GM21576 (cell line): ENCODE results near the gene C1orf50.
"Not testable (repeated sequence)": the region's sequence is repeated elsewhere in the genome, so short reads cannot be mapped to it uniquely, and the experiment has no call there.

ENCODE experiments used
- ATAC-seq: cut with Tn5 transposase; IDR thresholded peaks from one replicate; pipeline ENCODE4 v1.9.1; 2021; ENCODE audit warnings: mild to moderate bottlenecking, moderate library complexity; ENCODE audit not compliant: unreplicated experiment

Gene C1orf50

GRCh38 chr1:42797979-42798378 is 30.9 kb downstream of the C1orf50 start:
- no peak for ATAC-seq

- no peak for ATAC-seq
These were observed 34.9 kb downstream of the C1orf50 start for GRCh38 chr1:42801832-42802473.

GRCh38 chr1:42806171-42806570 is 39.1 kb downstream of the C1orf50 start:
- no peak for ATAC-seq

- no peak for ATAC-seq
These were observed 39.5 kb downstream of the C1orf50 start for GRCh38 chr1:42806593-42806992.

GRCh38 chr1:42807056-42807668 is 40.1 kb downstream of the C1orf50 start:
- no peak for ATAC-seq

GRCh38 chr1:42814815-42815214 is 47.8 kb downstream of the C1orf50 start:
- ATAC-seq: not testable (repeated sequence)

- no peak for ATAC-seq
These were observed 49.0 kb downstream of the C1orf50 start for GRCh38 chr1:42815941-42816584.

- ATAC-seq: peak; percentile 75
These were observed 49.8 kb downstream of the C1orf50 start, which contains the start of the genes ERMAP and SVBP for GRCh38 chr1:42816585-42817439. ERMAP (plus strand) TSS chr1:42817122; CDS start chr1:42830449, 13,327 bp downstream. SVBP (minus strand) TSS chr1:42817397; CDS start chr1:42816544, 853 bp downstream.

GRCh38 chr1:42817440-42817767 is 50.4 kb downstream of the C1orf50 start:
- peak; percentile 7 for ATAC-seq

- no peak for ATAC-seq
These were observed 50.9 kb downstream of the C1orf50 start for GRCh38 chr1:42817976-42818375.

- no peak for ATAC-seq
These were observed 53.8 kb downstream of the C1orf50 start for GRCh38 chr1:42820813-42821212.

- ATAC-seq: no peak
These were observed 54.6 kb downstream of the C1orf50 start for GRCh38 chr1:42821690-42822089.

- no peak for ATAC-seq
These were observed 55.8 kb downstream of the C1orf50 start for GRCh38 chr1:42822800-42823392.

GRCh38 chr1:42824481-42825035 is 57.5 kb downstream of the C1orf50 start:
- no peak for ATAC-seq

- no peak for ATAC-seq
These were observed 58.2 kb downstream of the C1orf50 start for GRCh38 chr1:42825036-42825851.
